Common myeloid progenitor, CD34-positive (primary cell): ENCODE results near the gene RB1.
A peak's percentile ranks its signal among the peaks of the same experiment; 100 is the strongest.

Experiments used
- CTCF ChIA-PET: fragments of 350-600 bp; sonication (Branson Sonifier 250); formaldehyde crosslinking; loops from one replicate; lab custom pipeline; 2021; ENCODE audit warnings: antibody characterized with exemption; lab: Charles Lee
- POLR2A ChIA-PET: fragments of 350-600 bp; sonication (Branson Sonifier 250); formaldehyde crosslinking; loops from one replicate; lab custom pipeline; 2021; ENCODE audit warnings: antibody characterized with exemption; lab: Charles Lee
- DNase-seq, 3 donors: peaks; one replicate each; pipeline versions ENCODE4 v3.0.0 to v3.0.0-alpha.2; 2013
- H3K27ac ChIP-seq, 2 experiments: 1 replicate in 1 of 2; 2 replicates in 1 of 2; pipeline ENCODE4 v1.7.0; 2013; ENCODE audit warnings: inconsistent platforms in 2 of 2, low read length in 2 of 2, mild to moderate bottlenecking in 2 of 2, low read depth in 1 of 2, moderate library complexity in 1 of 2; ENCODE audit not compliant: severe bottlenecking in 2 of 2, insufficient read depth in 1 of 2, poor library complexity in 1 of 2
- H3K27me3 ChIP-seq, 5 experiments: replicated peaks in 2 of 5; 1 replicate in 3 of 5; 2 replicates in 2 of 5; pipeline versions ENCODE4 v1.6.1 to v1.7.0; 2013; ENCODE audit warnings: low read length in 4 of 5, mild to moderate bottlenecking in 2 of 5, moderate library complexity in 2 of 5, inconsistent platforms in 1 of 5; ENCODE audit not compliant: insufficient read depth in 5 of 5, control insufficient read depth in 4 of 5
- H3K36me3 ChIP-seq, 4 experiments: 1 replicate in 2 of 4; 2 replicates in 2 of 4; pipeline versions ENCODE4 v1.6.1 to v1.7.0; 2013; ENCODE audit warnings: low read length in 3 of 4, control low read depth in 1 of 4, mild to moderate bottlenecking in 1 of 4; ENCODE audit not compliant: control insufficient read depth in 4 of 4, insufficient read depth in 4 of 4
- H3K4me1 ChIP-seq, 4 experiments: 1 replicate in 3 of 4; 2 replicates in 1 of 4; pipeline versions ENCODE4 v1.6.1 to v1.7.1; 2013; ENCODE audit warnings: low read length in 3 of 4, mild to moderate bottlenecking in 3 of 4, control low read depth in 1 of 4, inconsistent platforms in 1 of 4, moderate library complexity in 1 of 4; ENCODE audit not compliant: control insufficient read depth in 4 of 4, insufficient read depth in 4 of 4; ENCODE audit errors: control extremely low read depth in 1 of 4
- H3K4me3 ChIP-seq, 7 experiments: 1 replicate in 4 of 7; 2 replicates in 3 of 7; pipeline versions ENCODE4 v1.5.1 to v1.7.0; 2013; ENCODE audit warnings: mild to moderate bottlenecking in 7 of 7, low read length in 6 of 7, moderate library complexity in 6 of 7, inconsistent platforms in 2 of 7, low read depth in 2 of 7, control low read depth in 1 of 7; ENCODE audit not compliant: insufficient read depth in 4 of 7, control insufficient read depth in 1 of 7; ENCODE audit errors: extremely low read depth in 1 of 7
- H3K9me3 ChIP-seq, 5 experiments: 1 replicate in 4 of 5; 2 replicates in 1 of 5; pipeline versions ENCODE4 v1.6.1 to v1.7.1; 2013; ENCODE audit warnings: low read length in 4 of 5, mild to moderate bottlenecking in 2 of 5, inconsistent platforms in 1 of 5, low read depth in 1 of 5, moderate library complexity in 1 of 5; ENCODE audit not compliant: control insufficient read depth in 4 of 5, insufficient read depth in 2 of 5; ENCODE audit errors: control extremely low read depth in 1 of 5
- WGBS: methylation state at CpG from one replicate; pipeline ENCODE4 v1.1.5; 2013; ENCODE audit not compliant: insufficient coverage; 5-methylcytosine and 5-hydroxymethylcytosine counted together

RB1 gene

GRCh38 chr13:48311223-48311622, 7.7 kb downstream of the RB1 start:
- POLR2A ChIA-PET, result no interaction called here
- H3K27ac ChIP-seq, result peak overlapping the region in 1 of 2 experiments; percentile 1
- H3K27me3 ChIP-seq, result no peaks in the 10 kb centered on the region
- CTCF ChIA-PET, result interaction anchor here (1.2 kb wide), 1 partner anchor 16 kb away, joined by 3 read pairs; no protein-coding TSS in a partner anchor
- H3K9me3 ChIP-seq, result peaks cover 0 to 3% (median 0%) of the 10 kb centered on the region in 5 experiments
- H3K4me1 ChIP-seq, result peaks cover 0 to 5% (median 2%) of the 10 kb centered on the region in 4 experiments
- DNase-seq, result no peak
- peaks cover 2 to 16% (median 10%) of the 10 kb centered on the region in 4 experiments for H3K36me3 ChIP-seq
- H3K4me3 ChIP-seq, result no peak overlapping the region
- 100% methylated on average over 1 of the region's 1 CpG for WGBS

GRCh38 chr13:48315969-48316650, 12.6 kb downstream of the RB1 start:
- Histone ChIP-seq H3K9me3 (peaks cover 0 to 43% (median 5%) of the 10 kb centered on the region in 5 experiments), H3K4me1 (peaks cover 0 to 34% (median 16%) of the 10 kb centered on the region in 4 experiments), H3K4me3 (no peak overlapping the region), H3K27me3 (peaks cover 0 to 11% (median 0%) of the 10 kb centered on the region in 5 experiments), H3K27ac (no peak overlapping the region), H3K36me3 (peaks cover 2 to 54% (median 22%) of the 10 kb centered on the region in 4 experiments)
- 100% methylated on average over 10 of the region's 17 CpGs for WGBS
- no peak for DNase-seq
- ChIA-PET CTCF (no interaction called here), POLR2A (interaction anchor here (0.6 kb wide), 1 partner anchor 309 kb away, joined by 8 read pairs; no protein-coding TSS in a partner anchor)

- H3K27ac ChIP-seq, result no peak overlapping the region
- no peak for DNase-seq
- ChIA-PET CTCF (no interaction called here), POLR2A (no interaction called here)
- peaks cover 0 to 11% (median 1%) of the 10 kb centered on the region in 5 experiments for H3K27me3 ChIP-seq
- peak overlapping the region in 1 of 7 experiments; percentile 56 for H3K4me3 ChIP-seq
- H3K9me3 ChIP-seq, result peaks cover 3 to 43% (median 5%) of the 10 kb centered on the region in 5 experiments
- peaks cover 2 to 52% (median 22%) of the 10 kb centered on the region in 4 experiments for H3K36me3 ChIP-seq
- peaks cover 0 to 34% (median 16%) of the 10 kb centered on the region in 4 experiments for H3K4me1 ChIP-seq
- WGBS, result 96% methylated on average over 37 of the region's 43 CpGs
Observed at GRCh38 chr13:48316826-48317510, 13.4 kb downstream of the RB1 start.

- ChIA-PET CTCF (interaction anchor here (0.9 to 2.2 kb wide), 3 partner anchors 9 to 76 kb away, joined by 3 to 6 read pairs (median 4); no protein-coding TSS in a partner anchor), POLR2A (interaction anchor here (0.6 kb wide), 1 partner anchor 9 kb away, joined by 3 read pairs; no protein-coding TSS in a partner anchor)
- H3K9me3 ChIP-seq, result peaks cover 5 to 43% (median 11%) of the 10 kb centered on the region in 5 experiments
- peak overlapping the region in 4 of 7 experiments; percentile 32 to 69 (median 62) for H3K4me3 ChIP-seq
- H3K4me1 ChIP-seq, result peaks cover 0 to 29% (median 15%) of the 10 kb centered on the region in 4 experiments
- peak in 1 of 3 donors; percentile 65 for DNase-seq
- no peak overlapping the region for H3K27ac ChIP-seq
- peaks cover 0 to 46% (median 23%) of the 10 kb centered on the region in 4 experiments for H3K36me3 ChIP-seq
- WGBS, result 62% methylated on average over 41 of the region's 41 CpGs
- H3K27me3 ChIP-seq, result peaks cover 0 to 14% (median 2%) of the 10 kb centered on the region in 5 experiments
Observed at GRCh38 chr13:48317511-48318376, 14.2 kb downstream of the RB1 start.

GRCh38 chr13:48318377-48318811, 14.8 kb downstream of the RB1 start:
- peaks cover 5 to 43% (median 14%) of the 10 kb centered on the region in 5 experiments for H3K9me3 ChIP-seq
- CTCF ChIA-PET, result interaction anchor here (0.9 to 2.2 kb wide), 3 partner anchors 10 to 75 kb away, joined by 3 to 6 read pairs (median 4); no protein-coding TSS in a partner anchor
- H3K27me3 ChIP-seq, result peaks cover 0 to 14% (median 2%) of the 10 kb centered on the region in 5 experiments
- POLR2A ChIA-PET, result interaction anchor here (0.6 kb wide), 1 partner anchor 10 kb away, joined by 3 read pairs; no protein-coding TSS in a partner anchor
- peak overlapping the region in 5 of 7 experiments; percentile 1 to 69 (median 56) for H3K4me3 ChIP-seq
- peaks cover 0 to 29% (median 14%) of the 10 kb centered on the region in 4 experiments for H3K4me1 ChIP-seq
- peaks cover 0 to 46% (median 24%) of the 10 kb centered on the region in 4 experiments for H3K36me3 ChIP-seq
- DNase-seq, result peak in 1 of 3 donors; percentile 46
- 50% methylated on average over 28 of the region's 28 CpGs for WGBS
- H3K27ac ChIP-seq, result no peak overlapping the region
